Measurements from ENCODE around the gene RHD. TPM values are rescaled to one million over a fixed set of nuclear protein-coding genes. Genes with fewer than 3 reads are reported as not detected.
"Not testable (repeated sequence)": the region's sequence is repeated elsewhere in the genome, so short reads cannot be mapped to it uniquely, and the experiment has no call there.

RHD gene
- total RNA-seq, 1 experiment from 2014 or later: not detected

GRCh38 chr1:25287164-25287563 is 14.9 kb downstream of the RHD start:
- H3K27me3 ChIP-seq, H3K36me3 ChIP-seq, DNase-seq, H3K4me3 ChIP-seq, H3K9me3 ChIP-seq: not testable (repeated sequence)

DNA sequence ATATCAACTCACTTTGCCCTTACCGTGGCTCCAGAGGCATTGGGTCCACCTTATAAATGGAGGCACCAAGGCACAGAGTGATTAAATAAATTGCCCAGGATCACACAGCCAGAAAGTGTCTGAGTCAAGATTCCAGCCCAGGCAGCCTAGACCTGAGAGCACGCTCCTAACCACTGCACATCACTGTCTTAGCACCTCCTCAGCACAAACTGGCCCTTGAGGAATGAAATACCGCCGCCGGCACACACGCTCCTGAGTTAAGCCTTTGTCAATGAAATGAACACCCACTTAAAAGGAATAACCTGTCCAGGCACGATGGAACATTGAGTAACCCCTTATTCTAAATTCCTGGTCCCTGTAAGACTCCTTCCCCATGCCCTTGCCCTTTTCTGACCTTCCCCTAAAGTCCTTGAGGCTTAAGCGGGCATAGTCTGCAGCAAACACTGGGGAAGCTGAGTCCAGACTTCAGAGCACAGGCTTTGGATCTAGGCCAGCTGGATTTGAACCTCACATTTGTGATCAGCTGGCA is 16.3 kb downstream of the RHD start:
- DNase-seq, H3K36me3 ChIP-seq, H3K4me3 ChIP-seq, H3K9me3 ChIP-seq, H3K27me3 ChIP-seq: not testable (repeated sequence)

- not testable (repeated sequence) for H3K27me3 ChIP-seq, H3K36me3 ChIP-seq, H3K4me3 ChIP-seq, H3K9me3 ChIP-seq
- peak; percentile 12 for DNase-seq
Measured at GRCh38 chr1:25290043-25290442, 17.7 kb downstream of the RHD start.

- not testable (repeated sequence) for H3K9me3 ChIP-seq, H3K27me3 ChIP-seq, DNase-seq, H3K4me3 ChIP-seq, H3K36me3 ChIP-seq
Measured at GRCh38 chr1:25293426-25293825, 21.1 kb downstream of the RHD start.

DNA sequence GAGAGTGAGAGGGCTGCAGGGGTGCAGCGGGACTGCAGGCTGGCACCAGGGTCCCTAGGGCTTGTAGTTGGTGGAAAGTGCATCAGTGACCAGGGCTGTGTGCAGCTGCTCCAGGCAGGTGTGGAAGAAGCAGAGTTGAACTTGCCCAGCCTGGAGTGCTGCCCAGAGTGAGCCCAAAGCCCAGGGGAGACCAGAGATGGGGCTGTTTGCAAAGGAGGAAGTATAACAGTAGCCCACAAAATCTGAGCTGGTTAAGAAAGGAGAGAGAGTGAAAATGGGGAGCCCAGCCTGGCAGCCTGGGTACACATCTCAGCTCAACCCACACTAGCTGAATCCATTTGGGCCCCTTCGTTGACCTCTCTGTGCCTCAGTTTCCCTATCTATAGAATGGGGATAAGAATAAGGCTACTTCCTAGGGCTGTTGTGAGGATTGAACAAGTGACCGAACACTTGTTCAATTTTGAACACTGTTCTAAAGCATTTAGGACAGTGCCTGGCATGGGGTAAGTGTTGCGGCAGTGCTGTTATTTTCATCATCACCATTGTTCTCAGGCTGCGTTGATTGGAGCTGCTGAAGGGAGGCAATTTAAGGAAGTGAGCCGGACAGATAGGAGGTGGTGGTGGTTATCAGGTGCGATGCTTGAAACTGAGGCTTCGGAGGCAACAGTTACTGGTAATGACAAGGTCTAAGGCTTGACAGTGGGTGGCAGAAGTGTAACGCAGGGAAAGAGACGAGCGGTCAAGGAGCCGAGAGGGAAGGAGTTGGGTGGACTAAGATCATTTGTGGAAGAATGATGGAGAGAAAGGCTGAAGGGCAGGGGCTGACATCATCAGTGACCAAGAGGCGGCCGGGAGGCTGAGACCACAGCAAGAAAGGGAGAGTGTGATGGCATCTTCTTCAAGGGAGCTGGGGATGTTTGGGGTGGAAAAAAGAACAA is 22.8 kb downstream of the RHD start:
- H3K9me3 ChIP-seq, DNase-seq, H3K4me3 ChIP-seq, H3K27me3 ChIP-seq, H3K36me3 ChIP-seq: not testable (repeated sequence)

GRCh38 chr1:25296501-25296900 is 24.2 kb downstream of the RHD start:
- not testable (repeated sequence) for H3K9me3 ChIP-seq, H3K4me3 ChIP-seq, H3K36me3 ChIP-seq, H3K27me3 ChIP-seq, DNase-seq

GRCh38 chr1:25300729-25301128 is 28.4 kb downstream of the RHD start:
- H3K4me3 ChIP-seq, H3K9me3 ChIP-seq, H3K27me3 ChIP-seq, H3K36me3 ChIP-seq, DNase-seq: not testable (repeated sequence)

DNA sequence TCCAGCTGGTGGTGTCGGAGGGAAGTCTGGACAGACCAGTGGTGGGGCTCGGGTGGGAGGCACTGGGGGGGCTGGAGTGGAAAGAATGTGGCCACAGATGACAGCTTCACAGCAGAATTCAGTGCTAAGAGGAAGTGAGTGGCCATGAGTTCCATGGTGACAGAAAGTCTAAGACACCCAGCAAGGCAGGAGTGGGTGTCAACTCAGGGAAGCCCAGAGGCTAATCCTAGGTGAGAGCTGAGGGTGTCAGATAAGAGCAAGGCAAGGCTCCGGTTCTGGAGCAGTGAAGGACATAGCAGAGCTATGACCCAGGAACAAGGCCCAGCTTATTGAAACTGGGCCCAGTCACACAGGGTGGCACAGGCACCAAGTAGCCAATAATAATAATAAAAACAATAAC is 30.0 kb downstream of the RHD start:
- not testable (repeated sequence) for H3K4me3 ChIP-seq, H3K36me3 ChIP-seq, H3K9me3 ChIP-seq, DNase-seq, H3K27me3 ChIP-seq

DNA sequence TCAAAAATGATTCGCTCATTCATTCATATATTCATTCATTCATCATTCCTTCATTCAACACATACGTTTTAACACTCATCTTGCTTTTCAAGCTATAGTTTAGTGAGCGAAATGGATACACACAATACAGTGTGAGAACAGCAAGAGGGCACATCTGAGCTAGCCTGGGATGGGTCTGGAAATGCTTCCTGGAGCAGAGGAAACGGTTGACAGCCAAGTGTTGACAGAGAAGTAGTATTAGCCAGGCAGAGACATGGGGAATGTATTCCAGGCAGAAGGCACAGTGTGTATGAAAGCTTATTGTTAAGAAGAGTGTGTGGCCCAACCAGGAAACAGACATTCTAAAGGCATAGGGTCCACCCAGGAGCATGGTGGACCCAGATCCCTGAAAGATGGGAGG is 32.6 kb downstream of the RHD start:
- DNase-seq: peak; percentile 5
- H3K4me3 ChIP-seq, H3K36me3 ChIP-seq, H3K9me3 ChIP-seq, H3K27me3 ChIP-seq: not testable (repeated sequence)

DNA sequence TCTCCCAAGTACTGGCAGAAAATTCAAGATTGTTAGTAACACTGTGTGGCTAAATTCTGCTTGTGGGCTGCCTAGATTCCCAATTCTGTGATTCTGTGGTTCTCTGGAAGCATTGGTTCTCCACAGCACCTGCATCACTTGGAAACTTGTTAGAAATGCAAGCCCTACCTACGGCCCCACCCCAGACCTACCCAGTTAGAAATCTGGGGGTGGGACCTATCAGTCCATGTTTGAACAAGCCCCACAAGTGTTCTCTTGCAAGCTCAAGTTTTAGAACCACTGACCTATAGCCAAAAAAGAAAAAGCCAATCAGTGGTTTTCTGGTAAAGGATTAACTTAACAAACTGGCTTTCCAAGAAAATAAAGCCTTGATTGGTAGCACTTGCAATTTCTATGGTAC is 35.9 kb downstream of the RHD start:
- DNase-seq, H3K36me3 ChIP-seq, H3K27me3 ChIP-seq, H3K9me3 ChIP-seq, H3K4me3 ChIP-seq: not testable (repeated sequence)

DNA sequence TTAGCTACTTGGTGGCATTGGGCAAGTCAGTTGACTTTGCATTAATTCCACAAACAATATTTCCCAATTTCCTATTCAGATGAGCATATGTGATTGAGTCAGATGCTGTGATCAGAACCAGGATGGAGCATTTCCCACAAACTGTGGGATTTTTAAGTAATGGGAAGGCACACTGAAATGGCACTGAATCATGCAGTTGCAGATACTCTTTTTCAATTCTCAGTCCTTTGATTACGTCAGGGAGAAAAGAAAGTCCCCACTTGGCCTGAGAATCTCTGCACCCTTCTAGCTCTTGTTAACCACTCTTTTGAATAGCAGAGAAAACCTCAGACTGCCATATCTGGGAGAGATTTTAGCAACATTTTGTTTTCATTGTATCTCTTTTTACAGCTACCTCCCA is 36.8 kb downstream of the RHD start:
- DNase-seq, H3K36me3 ChIP-seq: not testable (repeated sequence)

GRCh38 chr1:25309486-25309885 is 37.2 kb downstream of the RHD start:
- not testable (repeated sequence) for H3K36me3 ChIP-seq, H3K4me3 ChIP-seq, H3K9me3 ChIP-seq, H3K27me3 ChIP-seq, DNase-seq

More for the DNA sequence above, 36.8 kb downstream of the RHD start:
- H3K27me3 ChIP-seq, H3K4me3 ChIP-seq, H3K9me3 ChIP-seq: not testable (repeated sequence)

DNA sequence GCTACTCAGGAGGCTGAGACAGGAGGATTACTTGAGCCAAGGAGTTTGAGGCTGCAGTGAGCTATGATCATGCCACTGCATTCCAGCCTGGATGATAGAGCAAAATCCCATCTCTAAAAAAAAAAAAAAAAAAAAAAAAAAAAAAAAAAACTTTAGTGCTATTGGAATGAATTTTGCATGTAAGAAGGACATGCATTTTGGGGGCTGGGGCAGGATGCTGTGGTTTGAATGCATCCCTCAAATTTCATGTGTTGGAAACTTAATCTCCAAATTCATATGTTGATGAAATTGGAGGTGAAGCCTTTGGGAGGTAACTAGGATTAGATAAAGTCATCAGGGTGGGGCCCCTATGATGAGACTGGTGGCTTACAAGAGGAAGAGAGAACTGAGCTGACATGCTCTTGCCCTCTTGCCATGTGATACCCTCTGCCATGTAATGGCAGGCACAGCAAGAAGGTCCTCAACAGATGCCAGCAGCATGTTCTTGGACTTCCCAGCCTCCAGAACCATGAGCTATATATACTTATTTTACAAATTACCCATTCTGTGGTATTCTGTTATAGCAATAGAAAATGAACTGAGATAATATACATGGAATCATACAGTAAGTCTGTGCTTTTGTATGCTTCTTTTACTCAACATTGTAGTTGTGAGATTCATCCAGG is 40.6 kb downstream of the RHD start:
- not testable (repeated sequence) for H3K4me3 ChIP-seq, DNase-seq

GRCh38 chr1:25320314-25320938 is 48.1 kb downstream of the RHD start:
- H3K36me3 ChIP-seq, H3K27me3 ChIP-seq, H3K9me3 ChIP-seq, H3K4me3 ChIP-seq: not testable (repeated sequence)
- DNase-seq: peak; percentile 68

More for the DNA sequence above, 40.6 kb downstream of the RHD start:
- not testable (repeated sequence) for H3K9me3 ChIP-seq, H3K27me3 ChIP-seq, H3K36me3 ChIP-seq

DNA sequence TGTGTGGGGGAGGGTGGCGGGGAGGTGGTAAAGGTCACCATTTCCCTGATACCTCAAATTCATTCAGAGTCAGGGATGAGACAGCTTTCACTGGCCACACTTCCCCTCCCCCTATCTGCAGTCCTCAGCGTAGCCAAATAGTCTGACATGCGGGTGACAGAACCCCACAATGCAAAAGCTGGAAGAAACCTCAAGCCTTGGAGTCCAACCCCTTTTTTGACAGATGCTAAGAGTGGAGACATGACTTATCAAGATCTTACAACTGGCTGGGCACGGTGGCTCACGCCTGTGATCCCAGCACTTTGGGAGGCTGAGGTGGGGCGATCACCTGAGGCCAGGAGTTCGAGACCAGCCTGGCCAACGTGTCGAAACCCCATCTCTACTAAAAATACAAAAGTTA is 49.8 kb downstream of the RHD start:
- not testable (repeated sequence) for H3K9me3 ChIP-seq, H3K27me3 ChIP-seq, H3K36me3 ChIP-seq, H3K4me3 ChIP-seq, DNase-seq

DNA sequence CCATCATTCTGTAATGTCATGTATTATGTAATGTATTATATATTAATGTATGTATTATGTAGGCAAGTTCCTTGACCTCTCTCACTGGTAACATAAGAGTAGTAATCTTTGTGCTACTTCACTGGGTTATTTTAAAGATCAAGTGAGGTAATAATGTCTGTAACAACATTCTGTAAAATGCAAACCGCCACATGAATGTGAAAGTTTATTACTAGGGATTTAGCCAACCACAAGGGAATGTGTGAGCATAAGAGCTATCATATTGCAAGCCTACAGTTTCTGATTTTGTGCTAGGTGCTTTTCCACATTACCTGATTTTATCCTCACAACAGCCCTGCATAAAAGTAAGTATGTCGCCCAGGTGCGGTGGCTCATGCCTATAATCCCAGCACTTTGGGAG is 52.1 kb downstream of the RHD start:
- not testable (repeated sequence) for H3K27me3 ChIP-seq, DNase-seq, H3K9me3 ChIP-seq, H3K4me3 ChIP-seq, H3K36me3 ChIP-seq

Measured in MG63 (cell line).